GM23248 (cell line): ENCODE data around the gene C1orf35. TPM values are rescaled to one million over a fixed set of nuclear protein-coding genes. Genes with fewer than 3 reads are reported as not detected.

Experiments
- DNase-seq: peaks from one replicate; pipeline ENCODE4 v3.0.0-alpha.2; 2015
- H2AFZ ChIP-seq: fragments of 200-600 bp; sonication (generic); 2 replicates; pipeline ENCODE4 v1.6.1; 2016; ENCODE audit warnings: antibody characterized with exemption
- H3F3A ChIP-seq: fragments of 200-600 bp; sonication (generic); 2 replicates; pipeline ENCODE4 v1.6.1; 2016; ENCODE audit warnings: mild to moderate bottlenecking, antibody characterized with exemption, mixed run types; ENCODE audit not compliant: insufficient read depth
- H3K27ac ChIP-seq: fragments of 200-600 bp; sonication (generic); 2 replicates; pipeline ENCODE4 v1.5.1; 2016; ENCODE audit warnings: mild to moderate bottlenecking
- H3K27me3 ChIP-seq: fragments of 200-600 bp; sonication (generic); replicated peaks from 2 replicates; pipeline ENCODE4 v1.6.1; 2016; ENCODE audit warnings: mild to moderate bottlenecking; ENCODE audit not compliant: insufficient read depth
- H3K36me3 ChIP-seq: fragments of 200-600 bp; sonication (generic); 2 replicates; pipeline ENCODE4 v1.6.1; 2016; ENCODE audit warnings: low read depth, mild to moderate bottlenecking
- H3K4me1 ChIP-seq: fragments of 200-600 bp; sonication (generic); 2 replicates; pipeline ENCODE4 v1.6.1; 2016; ENCODE audit warnings: mild to moderate bottlenecking; ENCODE audit not compliant: insufficient read depth
- H3K4me2 ChIP-seq: fragments of 200-600 bp; sonication (generic); one replicate; pipeline ENCODE4 v1.6.1; 2016; ENCODE audit warnings: mild to moderate bottlenecking; ENCODE audit not compliant: unreplicated experiment
- H3K4me3 ChIP-seq: fragments of 200-600 bp; sonication (generic); 2 replicates; pipeline ENCODE4 v1.5.1; 2016; ENCODE audit warnings: mild to moderate bottlenecking
- H3K79me2 ChIP-seq: fragments of 200-600 bp; sonication (generic); 2 replicates; pipeline ENCODE4 v1.6.1; 2016; ENCODE audit warnings: mild to moderate bottlenecking; ENCODE audit not compliant: insufficient read depth
- H3K9ac ChIP-seq: fragments of 200-600 bp; sonication (generic); 2 replicates; pipeline ENCODE4 v1.6.1; 2016; ENCODE audit warnings: mild to moderate bottlenecking
- H3K9me2 ChIP-seq: fragments of 200-600 bp; sonication (generic); 2 replicates; pipeline ENCODE4 v1.6.1; 2016; ENCODE audit warnings: mixed run types, mild to moderate bottlenecking, moderate library complexity; ENCODE audit not compliant: insufficient read depth
- H3K9me3 ChIP-seq: fragments of 200-600 bp; sonication (generic); one replicate; pipeline ENCODE4 v1.6.1; 2017; ENCODE audit warnings: low read depth
- H4K20me1 ChIP-seq: fragments of 200-600 bp; sonication (generic); 2 replicates; pipeline ENCODE4 v1.6.0; 2016; ENCODE audit not compliant: insufficient read depth
- EZH2 ChIP-seq: fragments of 200-600 bp; sonication (generic); IDR thresholded peaks from 2 replicates; pipeline ENCODE4 v1.6.1; 2018; ENCODE audit warnings: antibody characterized with exemption, mild to moderate bottlenecking; ENCODE audit not compliant: insufficient read depth, poor library complexity, severe bottlenecking
- EZH2phosphoT487 ChIP-seq: fragments of 200-600 bp; sonication (generic); IDR thresholded peaks from 2 replicates; pipeline ENCODE4 v1.6.1; 2018; ENCODE audit warnings: antibody characterized with exemption, moderate library complexity, mild to moderate bottlenecking, low read depth; ENCODE audit not compliant: insufficient read depth
- WGBS, 2 experiments: methylation state at CpG; one replicate each; pipeline ENCODE4 v1.1.6; 2015 to 2017; ENCODE audit warnings: low lambda C conversion rate in 2 of 2, low coverage in 1 of 2; ENCODE audit errors: missing lambda C conversion rate in 2 of 2; 5-methylcytosine and 5-hydroxymethylcytosine counted together
- in situ Hi-C: fragments of 300-500 bp; cut with MboI; formaldehyde crosslinking; loops from 2 replicates; pipeline ENCODE4 v1.15.0; 2020
- polyA plus RNA-seq: library from polyadenylated mRNA; unstranded; fragments of >200 nt; fragmentation: Nextera tagmentation; extraction: Ambion mirVana; gene quantifications from 2 replicates; pipeline ENCODE4 v1.2.1, GENCODE V29; 2016
- total RNA-seq: library from RNA; depleted of rRNA; stranded (reverse); fragments of >200 nt; shearing (Covaris generic); gene quantifications from 2 replicates; pipeline ENCODE4 v1.2.3, GENCODE V29; 2014

The C1orf35 gene
- total and polyA plus RNA-seq, 2 experiments from 2014 or later = 11.6 to 19.9 TPM

GRCh38 chr1:228077565-228078330, 25.4 kb downstream of the C1orf35 start:
- 68 to 77% methylated on average over 8 to 10 of the region's 10 CpGs for WGBS, 2 experiments
- H3K9ac ChIP-seq = no peak overlapping the region
- TF ChIP-seq EZH2phosphoT487 (no peak), EZH2 (no peak)
- no peak overlapping the region for H3K27ac ChIP-seq
- no peaks in the 10 kb centered on the region for H3K9me3 ChIP-seq
- DNase-seq = no peak
- H3K79me2 ChIP-seq = peaks cover 45% of the 10 kb centered on the region
- H2AFZ ChIP-seq = no peak overlapping the region
- H3K4me3 ChIP-seq = no peak overlapping the region
- peaks cover 5% of the 10 kb centered on the region; the same call in 1 of the 2 replicates for H3K4me1 ChIP-seq
- in situ Hi-C loops = loop anchor here (10.0 kb wide), 1 partner anchor 63 kb away; no protein-coding TSS in a partner anchor
- H3K36me3 ChIP-seq = no peaks in the 10 kb centered on the region
- H3K27me3 ChIP-seq = no peaks in the 10 kb centered on the region
- no peak overlapping the region for H3K4me2 ChIP-seq
- no peaks in the 10 kb centered on the region for H3K9me2 ChIP-seq
- no peaks in the 10 kb centered on the region for H4K20me1 ChIP-seq
- H3F3A ChIP-seq = no peaks in the 10 kb centered on the region

GRCh38 chr1:228076796-228077430, 26.2 kb downstream of the C1orf35 start:
- Histone ChIP-seq H4K20me1 (no peaks in the 10 kb centered on the region), H3K9ac (no peak overlapping the region), H3F3A (no peaks in the 10 kb centered on the region), H2AFZ (no peak overlapping the region), H3K9me3 (no peaks in the 10 kb centered on the region), H3K4me3 (no peak overlapping the region), H3K36me3 (no peaks in the 10 kb centered on the region), H3K27me3 (no peaks in the 10 kb centered on the region), H3K4me2 (no peak overlapping the region), H3K27ac (no peak overlapping the region), H3K9me2 (no peaks in the 10 kb centered on the region), H3K79me2 (peaks cover 39% of the 10 kb centered on the region), H3K4me1 (peaks cover 5% of the 10 kb centered on the region; the same call in 1 of the 2 replicates)
- in situ Hi-C loops = loop anchor here (10.0 kb wide), 1 partner anchor 62 kb away; no protein-coding TSS in a partner anchor
- DNase-seq = no peak
- TF ChIP-seq EZH2 = no peak
- TF ChIP-seq EZH2phosphoT487 = no peak
- 62 to 67% methylated on average over 8 to 9 of the region's 9 CpGs for WGBS, 2 experiments

- no peaks in the 10 kb centered on the region for H3K9me3 ChIP-seq
- no peak overlapping the region for H3K27ac ChIP-seq
- no peak for DNase-seq
- peaks cover 28% of the 10 kb centered on the region for H3K79me2 ChIP-seq
- TF ChIP-seq EZH2 (no peak), EZH2phosphoT487 (no peak)
- H3F3A ChIP-seq = no peaks in the 10 kb centered on the region
- in situ Hi-C loops = loop anchor here (10.0 kb wide), 1 partner anchor 61 kb away; no protein-coding TSS in a partner anchor
- H2AFZ ChIP-seq = no peak overlapping the region
- no peaks in the 10 kb centered on the region for H3K9me2 ChIP-seq
- no peak overlapping the region for H3K4me3 ChIP-seq
- H3K36me3 ChIP-seq = no peaks in the 10 kb centered on the region
- WGBS, 2 experiments = 62 to 64% methylated on average over 9 of the region's 9 CpGs
- H3K9ac ChIP-seq = no peak overlapping the region
- H3K4me1 ChIP-seq = no peaks in the 10 kb centered on the region
- H3K27me3 ChIP-seq = no peaks in the 10 kb centered on the region
- no peaks in the 10 kb centered on the region for H4K20me1 ChIP-seq
- no peak overlapping the region for H3K4me2 ChIP-seq
Measured at GRCh38 chr1:228075801-228076271, 27.3 kb downstream of the C1orf35 start.

- in situ Hi-C loops = loop anchor here (10.0 kb wide), 1 partner anchor 60 kb away; no protein-coding TSS in a partner anchor
- Histone ChIP-seq H3K79me2 (peaks cover 21% of the 10 kb centered on the region), H3K4me3 (no peak overlapping the region), H3K9ac (no peak overlapping the region), H3K4me1 (no peaks in the 10 kb centered on the region), H3K9me2 (no peaks in the 10 kb centered on the region), H3F3A (no peaks in the 10 kb centered on the region), H3K27me3 (no peaks in the 10 kb centered on the region), H4K20me1 (no peaks in the 10 kb centered on the region), H3K9me3 (no peaks in the 10 kb centered on the region), H3K36me3 (no peaks in the 10 kb centered on the region), H2AFZ (no peak overlapping the region), H3K4me2 (no peak overlapping the region), H3K27ac (no peak overlapping the region)
- 16 to 23% methylated on average over 18 of the region's 18 CpGs for WGBS, 2 experiments
- DNase-seq = no peak
- no peak for TF ChIP-seq EZH2
- TF ChIP-seq EZH2phosphoT487 = no peak
Measured at GRCh38 chr1:228074954-228075730, 28.0 kb downstream of the C1orf35 start.
